Stimulated activated CD4-positive, alpha-beta T cell treated with anti-CD3 and anti-CD28 coated beads, Interleukin-4, amount 100 ng/mL, for 48 hours (primary cell): ENCODE results near the gene MRPL55.

ENCODE experiments used
- DNase-seq, 2 donors: peaks; one replicate each; pipeline ENCODE4 v3.0.0-alpha.2; 2020; ENCODE audit warnings: low read depth in 2 of 2

Gene MRPL55

GRCh38 chr1:228147768-228148167 lies 38.7 kb upstream of the MRPL55 start:
- no peak for DNase-seq

- no peak for DNase-seq
Observed at GRCh38 chr1:228147151-228147693, 38.1 kb upstream of the MRPL55 start.

- no peak for DNase-seq
Observed at GRCh38 chr1:228146417-228147150, 37.5 kb upstream of the MRPL55 start.

GRCh38 chr1:228145463-228146416 lies 36.6 kb upstream of the MRPL55 start:
- DNase-seq = no peak

- no peak for DNase-seq
Observed at GRCh38 chr1:228144993-228145343, 35.9 kb upstream of the MRPL55 start.

- no peak for DNase-seq
Observed at GRCh38 chr1:228144193-228144992, 35.3 kb upstream of the MRPL55 start.

- DNase-seq = no peak
Observed at GRCh38 chr1:228143480-228144192, 34.5 kb upstream of the MRPL55 start.

- DNase-seq = no peak
Observed at GRCh38 chr1:228142701-228143136, 33.6 kb upstream of the MRPL55 start.

GRCh38 chr1:228142155-228142691 lies 33.1 kb upstream of the MRPL55 start:
- no peak for DNase-seq

- DNase-seq = no peak
Observed at GRCh38 chr1:228141226-228142044, 32.3 kb upstream of the MRPL55 start.

- DNase-seq = no peak
Observed at GRCh38 chr1:228140724-228141225, 31.7 kb upstream of the MRPL55 start.

GRCh38 chr1:228139931-228140723 lies 31.0 kb upstream of the MRPL55 start, which contains the start of gene GUK1:
GUK1 (plus strand) TSS chr1:228140279; CDS start chr1:228140303, 24 bp downstream.
- DNase-seq = peak; percentile 99 to 100

- no peak for DNase-seq
Observed at GRCh38 chr1:228139406-228139930, 30.4 kb upstream of the MRPL55 start.

GRCh38 chr1:228136901-228137300 lies 27.8 kb upstream of the MRPL55 start:
- DNase-seq = no peak

- no peak for DNase-seq
Observed at GRCh38 chr1:228134591-228134990, 25.5 kb upstream of the MRPL55 start.

- no peak for DNase-seq
Observed at GRCh38 chr1:228131766-228132165, 22.7 kb upstream of the MRPL55 start.

GRCh38 chr1:228125185-228125584 lies 16.1 kb upstream of the MRPL55 start:
- no peak for DNase-seq

GRCh38 chr1:228123505-228123904 lies 14.4 kb upstream of the MRPL55 start:
- no peak for DNase-seq
